Effector CD4-positive, alpha-beta T cell (primary cell): ENCODE measurements around the gene LRP1B.
"Not testable (repeated sequence)": the region's sequence is repeated elsewhere in the genome, so short reads cannot be mapped to it uniquely, and the experiment has no call there.

ENCODE experiments used
- DNase-seq: peaks from one replicate; pipeline ENCODE4 v3.0.0-alpha.2; 2020

The LRP1B gene

DNA sequence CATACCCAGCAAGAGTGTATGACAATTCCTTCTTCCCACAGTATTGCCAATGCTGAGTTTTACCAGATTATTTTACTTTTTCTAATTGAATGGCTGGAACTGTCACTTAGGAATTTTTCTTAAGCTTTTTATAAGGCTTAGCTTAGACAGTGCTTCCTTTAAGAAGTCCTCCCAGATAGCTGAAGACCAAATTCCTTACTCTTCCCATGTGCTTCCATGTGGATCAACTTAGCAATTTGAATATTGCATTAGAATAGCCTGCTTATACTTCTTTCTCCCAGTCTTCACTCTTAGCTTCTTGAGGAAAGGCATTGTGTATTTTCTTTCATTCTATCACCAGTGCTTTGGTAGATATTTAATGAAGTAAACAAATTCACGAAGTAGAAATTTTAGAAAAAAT lies 1144.4 kb downstream of the LRP1B start:
- DNase-seq, result no peak

DNA sequence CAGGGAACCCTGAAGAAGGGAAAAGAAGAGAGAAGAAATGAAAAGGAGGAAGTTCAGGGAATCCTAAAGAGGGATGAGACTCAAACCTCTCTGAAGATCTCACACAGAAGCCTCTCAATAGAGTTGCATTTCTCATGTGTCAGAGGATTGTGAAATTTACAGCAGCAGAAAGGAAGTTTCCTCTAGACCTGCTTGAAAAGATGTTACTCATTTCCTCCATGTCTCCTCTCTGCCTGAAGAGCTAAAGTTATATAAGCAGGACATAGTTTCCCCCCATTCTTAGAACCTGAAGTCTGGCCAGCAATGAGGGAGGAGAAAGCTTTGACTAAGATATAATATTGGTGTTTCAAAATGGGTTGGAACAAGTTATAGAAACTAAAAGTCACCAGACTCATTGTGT lies 1155.6 kb downstream of the LRP1B start:
- no peak for DNase-seq

DNA sequence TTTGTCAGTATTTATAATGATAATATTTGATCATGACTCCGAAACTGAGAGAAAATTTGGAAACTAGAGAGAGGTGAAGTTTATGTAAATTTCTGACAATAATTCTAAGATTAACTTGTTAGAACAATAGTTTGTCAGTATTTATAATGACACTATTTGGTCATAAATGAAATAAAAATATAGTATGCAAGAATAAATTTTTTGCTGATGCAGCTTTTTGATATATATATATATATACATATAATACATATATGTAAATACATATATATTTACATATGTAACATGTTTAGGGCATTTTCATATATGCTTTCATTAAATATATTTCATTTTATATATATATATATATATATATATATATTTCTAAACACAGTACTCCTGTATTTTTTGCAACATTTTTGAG lies 1158.1 kb downstream of the LRP1B start:
- DNase-seq, result no peak

DNA sequence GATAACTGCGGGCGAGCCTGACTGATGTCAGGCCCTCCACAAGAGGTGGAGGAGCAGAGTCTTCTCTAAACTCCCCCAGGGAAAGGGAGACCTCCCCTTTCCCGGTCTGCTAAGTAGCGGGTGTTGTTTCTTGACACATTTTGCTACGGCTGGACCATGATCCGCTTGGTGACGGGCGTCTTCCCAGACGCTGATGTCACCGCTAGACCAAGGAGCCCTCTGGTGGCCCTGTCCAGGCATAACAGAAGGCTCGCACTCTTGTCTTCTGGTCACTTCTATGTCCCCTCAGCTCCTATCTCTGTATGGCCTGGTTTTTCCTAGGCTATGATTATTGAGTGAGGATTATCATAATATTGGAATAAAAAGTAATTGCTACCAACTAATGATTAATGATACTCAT lies 1166.5 kb downstream of the LRP1B start:
- not testable (repeated sequence) for DNase-seq

DNA sequence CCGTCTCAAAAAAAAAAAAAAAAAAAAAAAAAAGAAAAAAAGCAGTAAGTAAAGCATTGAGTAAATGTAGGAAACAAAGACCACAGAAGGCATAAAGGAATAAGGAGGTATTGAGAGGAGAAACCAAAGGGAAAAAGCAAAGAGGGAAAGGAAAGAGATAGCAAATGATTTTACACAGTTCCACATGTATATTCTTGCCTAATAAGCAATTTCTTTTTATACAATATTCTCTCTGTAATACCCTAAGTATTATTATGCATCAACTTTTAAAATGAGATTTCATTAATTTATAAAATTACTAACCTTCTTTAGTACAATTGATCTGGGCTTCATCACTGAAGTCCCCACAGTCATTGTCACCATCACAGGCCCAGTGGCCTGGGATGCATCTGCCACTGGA lies 1180.9 kb downstream of the LRP1B start:
- DNase-seq, result no peak

DNA sequence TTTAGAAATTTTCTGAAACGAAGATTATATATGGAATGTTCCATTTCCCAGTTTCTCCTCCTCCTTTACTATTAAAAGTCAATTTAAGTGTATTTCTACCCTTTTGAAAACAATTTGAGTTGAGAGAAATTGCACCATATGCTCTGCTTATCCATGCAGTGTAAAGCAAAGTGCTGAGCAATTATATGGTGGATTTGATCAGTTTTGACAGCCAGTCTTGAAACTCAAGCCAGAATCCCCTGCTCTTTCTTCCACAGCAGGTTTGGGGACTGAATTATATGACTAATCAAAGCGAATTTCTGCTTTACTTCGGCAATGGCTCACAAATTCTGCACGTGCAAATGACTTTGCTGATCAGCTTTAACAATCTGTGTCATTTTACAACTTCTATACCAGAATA lies 1183.6 kb downstream of the LRP1B start:
- DNase-seq, result no peak

DNA sequence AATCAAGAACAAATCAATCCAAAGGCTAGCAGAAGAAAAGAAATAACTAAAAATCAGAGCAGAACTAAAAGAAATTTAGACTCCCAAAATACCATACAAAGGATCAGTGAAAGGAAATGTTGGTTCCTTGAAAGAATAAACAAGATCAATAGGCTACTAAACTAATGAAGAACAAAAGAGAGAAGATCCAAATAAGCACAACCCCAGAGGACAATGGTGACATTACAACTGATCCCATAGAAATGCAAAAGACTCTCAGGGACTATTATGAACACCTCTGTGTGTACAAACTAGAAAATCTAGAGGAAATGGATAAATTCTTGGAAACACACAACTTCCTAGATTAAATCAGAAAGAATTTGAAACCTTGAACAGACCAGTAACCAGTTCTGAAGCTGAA lies 1186.9 kb downstream of the LRP1B start:
- DNase-seq, result no peak

DNA sequence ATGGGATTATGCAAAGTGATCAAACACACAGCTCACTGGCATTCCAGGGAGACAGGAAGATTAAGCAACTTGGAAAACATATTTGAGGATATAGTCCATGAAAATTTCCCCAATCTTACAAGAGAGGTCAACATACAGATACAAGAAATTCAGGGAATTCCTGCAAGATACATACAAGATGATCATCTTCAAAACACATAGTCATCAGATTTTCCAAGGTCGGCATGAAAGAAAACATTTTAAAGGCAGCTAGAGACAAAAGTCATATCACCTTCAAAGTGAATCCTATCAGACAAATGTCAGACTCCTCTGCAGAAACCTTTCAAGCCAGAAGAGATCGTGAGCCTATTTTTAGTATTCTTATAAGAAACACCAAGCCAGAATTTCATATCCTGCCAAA lies 1188.5 kb downstream of the LRP1B start:
- no peak for DNase-seq

DNA sequence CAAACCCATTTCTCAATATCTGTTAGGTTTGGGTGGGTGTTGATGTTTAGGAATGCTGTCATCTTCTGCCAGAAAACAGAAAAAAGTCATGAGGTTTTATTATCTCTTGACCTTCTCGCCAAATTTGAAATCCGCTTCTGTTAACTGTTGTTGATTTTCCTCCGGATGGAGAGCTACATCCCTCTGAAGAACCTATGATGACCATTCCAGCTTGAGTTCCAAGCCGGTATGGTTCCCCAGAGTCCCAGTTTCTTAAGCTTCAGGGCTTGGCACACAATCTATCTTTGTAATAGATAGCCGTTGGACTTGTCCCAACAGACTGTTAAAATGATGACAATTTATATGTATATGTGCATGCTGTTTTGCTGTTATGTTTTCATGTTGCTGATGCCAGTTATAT lies 1201.0 kb downstream of the LRP1B start:
- DNase-seq, result no peak

DNA sequence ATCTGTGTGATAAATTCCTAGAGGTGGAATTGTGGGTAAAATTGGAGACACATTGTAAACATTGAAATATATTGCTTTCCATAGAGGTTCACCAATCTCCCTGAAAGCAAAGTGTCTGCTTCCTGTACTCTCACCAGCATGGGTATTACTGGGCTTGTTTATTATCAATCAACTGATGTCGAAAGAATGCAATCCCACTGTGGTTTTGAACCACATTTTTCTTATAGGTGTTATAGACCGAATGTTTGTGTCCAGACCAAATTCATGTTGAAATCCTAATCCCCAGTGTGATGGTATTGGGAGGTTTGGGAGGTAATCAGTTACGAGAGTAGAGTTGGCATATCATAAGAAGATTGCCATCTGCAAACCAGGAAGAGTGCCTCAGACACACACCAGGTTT lies 1212.4 kb downstream of the LRP1B start:
- DNase-seq, result no peak

DNA sequence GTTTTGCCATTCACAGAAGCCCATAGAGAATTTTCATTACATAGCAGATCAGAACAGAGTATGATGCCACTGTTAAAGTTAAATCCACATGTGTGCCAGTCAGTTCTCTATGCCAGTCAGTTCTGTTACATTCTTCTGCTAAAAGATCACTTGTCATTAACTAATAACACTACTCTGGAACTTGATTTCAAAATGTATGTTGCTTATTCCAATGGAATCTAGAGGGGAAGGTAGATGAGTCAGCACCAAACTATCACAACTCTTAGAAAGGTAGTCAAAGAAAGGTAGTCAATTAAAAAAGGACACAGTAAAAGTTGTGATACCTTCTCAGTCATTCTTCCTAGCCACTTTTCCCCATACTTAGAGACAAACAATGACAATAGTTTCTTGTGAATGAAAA lies 1214.4 kb downstream of the LRP1B start:
- no peak for DNase-seq

DNA sequence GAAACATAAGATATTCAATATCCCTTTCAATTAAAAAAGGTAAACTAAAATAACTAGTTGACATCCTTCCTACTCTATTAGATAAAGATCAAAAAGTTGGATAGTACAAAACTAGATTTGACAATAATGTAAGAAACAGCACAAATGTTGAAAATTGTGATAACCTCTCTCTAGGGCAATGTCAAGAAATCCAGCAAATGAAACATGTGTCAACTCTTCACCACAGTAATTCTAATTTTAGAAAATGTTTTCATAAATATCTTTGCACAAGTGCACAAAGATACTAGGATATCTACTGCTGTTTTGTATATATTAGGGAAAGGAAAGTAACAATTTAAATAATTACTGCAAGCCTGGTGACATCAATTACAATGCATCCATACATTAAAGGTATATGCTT lies 1220.1 kb downstream of the LRP1B start:
- DNase-seq, result no peak

DNA sequence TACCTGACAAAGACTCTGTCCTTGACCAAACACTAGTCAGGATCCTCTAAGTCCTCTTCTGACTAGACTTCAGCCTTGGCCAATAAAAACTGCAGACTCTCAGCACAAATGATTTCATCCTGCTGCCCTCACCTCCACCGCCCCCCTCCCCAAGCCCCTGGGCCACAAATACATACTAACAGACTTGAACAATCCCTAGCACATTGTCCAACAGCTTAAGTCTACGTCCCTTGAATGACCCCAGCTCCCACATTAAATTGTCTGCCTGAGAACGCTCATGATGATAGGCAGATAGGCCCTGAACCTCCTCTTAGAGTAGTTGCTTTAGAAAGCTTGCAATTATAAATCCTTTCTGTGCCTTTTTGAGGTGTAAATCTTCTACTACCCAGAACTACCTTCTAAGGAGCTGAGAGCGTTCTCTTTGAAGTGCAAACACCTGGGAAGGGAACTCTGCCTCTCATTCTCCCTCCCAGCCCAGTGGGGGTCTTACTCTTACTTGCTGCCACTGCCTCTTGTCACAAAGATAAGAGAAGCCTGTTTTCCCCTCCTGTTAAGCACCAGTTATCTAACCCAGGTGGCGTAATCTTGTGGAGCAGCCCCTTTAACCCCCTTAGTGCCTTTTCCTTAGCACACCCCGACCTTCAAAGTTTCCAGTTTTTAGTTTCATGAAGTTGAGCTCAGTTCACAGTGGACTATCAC lies 1225.6 kb downstream of the LRP1B start:
- DNase-seq, result no peak

DNA sequence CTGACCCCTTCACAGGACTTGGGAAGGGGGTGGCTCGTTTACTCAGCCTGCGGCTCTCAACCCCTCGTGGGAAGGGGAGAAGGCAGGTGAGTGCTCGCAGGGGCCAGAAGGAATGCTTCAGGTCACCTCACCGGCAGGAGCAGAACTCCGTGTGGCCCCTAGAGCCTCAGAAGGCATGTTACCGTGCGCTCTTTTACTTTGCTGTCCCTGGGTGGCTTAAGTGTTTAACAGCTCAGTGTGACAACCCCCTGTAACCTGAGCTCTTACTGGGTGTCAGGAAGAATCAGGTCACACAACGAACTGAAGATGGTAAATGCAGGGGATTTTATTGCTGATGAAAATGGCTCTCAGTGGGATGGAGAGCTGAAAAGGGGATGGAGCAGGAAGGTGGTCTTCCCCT lies 1235.4 kb downstream of the LRP1B start:
- DNase-seq, result no peak

DNA sequence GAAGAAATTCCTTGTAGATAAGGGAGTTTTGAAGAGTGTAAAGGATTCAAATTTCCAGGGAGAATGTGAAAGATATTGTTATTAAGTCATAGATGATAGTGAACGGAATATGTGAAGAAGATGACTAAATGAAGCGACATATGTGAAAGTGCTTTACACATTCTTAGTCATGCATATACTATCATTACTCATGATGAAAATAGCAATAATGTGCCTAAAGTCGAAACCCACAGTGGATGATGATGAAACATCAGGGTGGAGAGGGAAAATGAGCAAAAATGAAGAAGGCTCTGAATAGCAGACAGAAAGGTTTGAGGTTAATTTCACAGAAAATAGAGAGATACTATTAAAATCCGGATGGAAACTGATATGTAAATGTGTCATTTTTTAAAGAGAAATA lies 1237.1 kb downstream of the LRP1B start:
- no peak for DNase-seq

DNA sequence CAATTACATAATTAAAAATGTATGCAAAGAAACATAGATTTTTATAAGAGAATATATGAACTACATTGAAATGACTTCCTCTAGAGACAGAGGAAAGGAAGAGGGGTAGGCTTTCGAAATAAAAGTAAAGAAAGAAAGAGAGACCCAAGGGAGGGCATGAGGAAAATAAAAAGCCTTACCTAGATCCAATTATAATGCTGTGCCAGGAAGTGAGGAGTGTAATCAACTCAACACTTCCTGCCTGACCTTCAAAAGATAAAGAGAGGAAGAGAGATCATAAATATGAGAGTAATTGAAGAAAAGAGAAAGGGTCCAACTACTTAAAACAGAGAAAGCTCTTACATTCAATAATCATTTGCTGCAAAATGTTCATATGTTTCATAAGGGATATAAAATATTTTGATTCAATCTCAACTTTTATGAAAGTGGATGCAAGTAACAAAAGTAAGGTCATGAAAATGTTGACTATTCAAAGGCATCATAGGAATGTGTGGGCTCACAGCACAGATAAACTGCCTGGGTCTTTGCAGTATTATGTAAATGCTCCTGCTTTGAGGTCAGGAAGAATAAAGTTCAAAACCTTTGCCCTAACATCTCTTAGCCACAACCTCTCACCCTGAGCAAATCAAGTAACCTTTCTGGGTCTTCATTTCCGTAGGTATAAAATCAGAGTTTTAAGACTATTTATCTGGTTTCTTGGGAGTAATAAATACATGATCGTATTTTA lies 1237.7 kb downstream of the LRP1B start:
- DNase-seq, result no peak

DNA sequence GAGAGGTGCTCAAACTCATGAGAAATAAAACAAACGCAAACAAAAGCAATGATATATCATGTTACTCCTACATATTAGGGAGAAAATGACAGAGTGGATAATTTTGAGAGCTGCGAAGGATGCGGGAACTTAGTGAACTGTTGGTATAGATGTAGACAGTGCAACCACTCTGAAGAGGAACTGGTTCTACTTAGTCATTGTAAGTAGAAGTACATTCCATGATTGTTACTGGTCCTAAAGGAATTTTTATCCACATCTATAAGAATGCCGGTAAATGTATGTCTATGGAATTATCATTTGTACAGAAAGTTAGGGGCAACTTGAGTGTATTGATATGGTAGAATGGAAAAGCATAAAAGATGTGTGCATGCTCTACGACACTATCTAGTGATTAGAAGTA lies 1238.4 kb downstream of the LRP1B start:
- no peak for DNase-seq

DNA sequence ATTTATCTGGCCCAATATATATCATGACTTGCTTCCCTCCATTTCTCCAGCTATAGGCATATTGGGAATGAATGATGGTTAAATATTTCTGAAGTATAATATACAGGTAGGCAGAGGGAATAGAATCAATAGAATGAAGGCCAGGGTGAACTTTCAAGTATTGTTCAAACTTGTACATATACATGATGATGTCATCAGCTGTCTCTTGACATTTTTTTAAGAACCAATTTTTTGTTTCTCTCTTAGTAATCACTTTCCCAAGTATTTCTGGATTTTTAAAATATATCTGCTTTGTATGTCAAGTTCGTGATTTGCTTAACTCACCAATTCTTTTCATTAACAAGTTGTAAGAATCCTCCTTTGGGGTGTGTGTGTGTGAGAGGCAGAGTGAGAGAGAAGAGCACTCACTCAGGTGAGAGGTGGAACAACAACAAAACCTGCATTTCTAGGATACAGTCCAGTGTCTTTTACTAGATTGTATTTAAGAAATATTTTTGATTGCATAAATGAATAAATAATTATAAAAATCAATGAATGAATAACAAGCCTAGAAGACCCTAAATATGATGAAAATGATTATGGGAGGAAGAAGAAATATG lies 1239.1 kb downstream of the LRP1B start:
- no peak for DNase-seq

DNA sequence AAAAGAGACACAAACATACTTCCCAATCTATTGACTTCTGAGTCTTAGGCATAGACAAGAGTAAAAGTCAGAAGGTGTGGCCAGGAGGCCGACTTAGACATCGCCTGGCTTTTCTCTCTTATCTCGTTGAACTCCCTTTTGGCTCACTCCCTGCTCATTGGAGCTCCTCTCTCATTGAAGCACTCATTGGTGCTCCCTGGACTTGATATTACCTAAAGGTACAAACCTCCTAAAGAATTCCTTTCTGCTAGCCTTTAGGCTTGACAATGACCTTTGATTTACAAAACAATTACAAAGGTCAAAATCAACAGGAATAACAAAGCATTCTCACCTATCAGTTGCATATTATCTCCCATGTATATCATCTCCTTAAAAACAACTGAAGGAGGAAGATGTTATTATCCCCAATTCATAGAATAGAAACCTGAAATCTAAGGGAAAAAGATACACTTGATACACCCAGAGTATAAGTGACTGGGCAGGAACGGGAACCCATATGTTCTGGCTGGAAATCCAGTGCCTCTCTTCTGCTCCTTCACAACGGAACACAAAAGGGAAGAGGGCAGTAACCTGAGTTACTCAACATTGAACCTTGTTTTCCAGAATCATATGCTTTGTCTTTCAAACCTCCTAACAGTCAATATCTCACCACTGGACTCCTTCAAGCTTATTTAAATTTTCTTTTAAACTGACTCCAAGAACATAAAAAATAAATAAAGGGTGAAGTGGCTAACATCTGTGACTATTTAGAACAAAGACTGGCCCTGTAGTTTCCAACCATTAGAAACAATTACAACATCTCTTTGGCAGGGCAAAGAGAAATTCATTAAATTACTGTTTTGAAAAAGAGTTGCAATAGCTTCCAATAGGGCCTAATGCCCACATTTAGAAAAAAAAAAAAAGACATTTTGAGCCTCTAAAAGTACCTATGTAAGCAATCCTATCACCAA lies 1247.9 kb downstream of the LRP1B start:
- DNase-seq, result no peak

DNA sequence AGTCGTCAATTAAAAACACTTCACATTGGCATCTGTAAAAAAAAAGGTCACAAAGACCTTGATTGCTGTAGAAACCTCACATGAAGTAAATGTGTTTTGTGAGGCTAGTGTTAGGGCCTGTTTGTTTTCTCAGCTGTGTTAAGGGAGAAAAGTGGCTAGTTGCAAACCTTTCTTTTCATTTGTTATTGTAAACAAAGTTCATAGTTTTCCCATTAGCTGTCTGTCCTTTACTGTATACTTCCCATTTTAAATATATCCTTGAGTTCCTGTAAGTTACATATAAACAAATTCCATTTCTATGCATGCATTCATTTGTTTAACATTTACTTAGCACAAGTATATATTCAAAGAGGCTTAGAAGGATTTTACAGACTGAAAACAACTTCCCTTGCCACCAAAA lies 1250.2 kb downstream of the LRP1B start:
- no peak for DNase-seq

DNA sequence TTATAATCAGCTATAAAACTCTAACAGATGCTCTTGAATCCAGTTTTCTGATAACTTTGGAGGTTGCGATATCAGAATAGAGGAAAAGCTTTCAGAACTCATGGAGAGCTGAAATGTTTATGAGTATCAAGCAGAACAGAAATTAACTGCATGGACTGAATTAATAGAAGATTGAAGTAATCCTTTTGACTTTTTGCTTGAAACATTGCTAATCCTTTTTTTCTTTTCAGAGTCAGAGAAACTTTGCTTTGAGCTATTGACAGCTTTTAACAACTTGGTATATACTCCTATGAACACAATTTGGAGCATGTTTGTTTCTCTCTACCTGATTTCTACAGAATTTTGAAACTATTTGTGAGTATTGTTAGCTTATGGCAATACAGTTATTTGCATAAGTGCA lies 1254.8 kb downstream of the LRP1B start:
- no peak for DNase-seq

DNA sequence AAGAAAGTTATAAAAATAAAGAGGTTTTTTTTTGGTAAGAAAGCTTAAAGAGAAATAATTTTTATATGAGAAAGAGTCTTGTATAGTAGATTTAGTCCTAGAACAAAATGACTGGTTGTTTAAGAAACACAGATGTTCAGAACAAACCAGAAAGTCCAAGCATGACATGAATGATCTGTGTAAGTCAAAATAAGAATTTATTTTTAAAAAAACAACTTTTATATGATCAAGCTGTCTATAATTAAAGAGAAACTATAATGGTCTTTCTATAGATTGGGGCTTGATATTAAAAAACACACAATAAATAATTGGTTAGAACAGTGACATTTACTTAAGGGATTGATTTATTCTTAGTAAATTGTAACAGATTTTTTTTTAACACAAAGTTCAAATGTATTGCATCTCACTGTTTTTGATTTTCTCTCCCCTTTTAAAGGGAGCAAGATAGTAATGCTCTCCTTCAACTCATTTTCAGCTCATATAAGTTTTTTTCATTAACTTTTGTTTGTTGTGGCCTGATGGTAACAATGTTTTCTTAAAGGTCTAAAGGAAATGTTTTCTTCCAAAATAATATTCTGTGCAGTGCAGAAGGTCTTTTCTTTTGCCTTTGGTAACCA lies 1256.8 kb downstream of the LRP1B start:
- no peak for DNase-seq

DNA sequence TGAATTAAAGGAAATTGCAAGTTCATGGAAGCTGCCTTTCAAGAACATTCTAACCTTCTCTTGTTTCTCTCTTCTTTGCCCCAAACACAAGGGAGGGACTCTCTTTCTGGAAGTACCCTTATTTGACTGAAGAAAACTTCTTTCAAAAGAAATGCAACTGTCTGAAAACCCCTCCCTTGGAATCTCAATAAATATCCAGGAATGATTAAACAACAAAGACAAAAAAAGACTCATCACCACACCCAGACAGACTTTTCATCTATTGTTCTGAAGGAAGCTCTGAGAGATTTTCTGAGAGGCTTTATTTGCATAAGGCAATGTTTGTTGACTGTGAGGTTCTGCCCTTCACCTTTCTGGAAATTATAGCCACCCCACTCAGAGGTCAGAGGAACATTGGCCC lies 1260.9 kb downstream of the LRP1B start:
- DNase-seq, result no peak
